Inferior parietal cortex (tissue), 1 donor: ENCODE results near the gene MYH10.

Source experiments
- DNase-seq: peaks from one replicate; pipeline ENCODE4 v3.0.0-alpha.2; 2016; ENCODE audit errors: extremely low spot score

The MYH10 gene

GRCh38 chr17:8609910-8610309 lies 20.6 kb downstream of the MYH10 start:
- DNase-seq, result no peak

GRCh38 chr17:8608001-8608400 lies 22.5 kb downstream of the MYH10 start:
- no peak for DNase-seq

GRCh38 chr17:8606401-8606800 lies 24.1 kb downstream of the MYH10 start:
- DNase-seq, result no peak

- no peak for DNase-seq
Observed at GRCh38 chr17:8602679-8603078, 27.8 kb downstream of the MYH10 start.

GRCh38 chr17:8599351-8600011 lies 31.0 kb downstream of the MYH10 start:
- no peak for DNase-seq

GRCh38 chr17:8598913-8599312 lies 31.6 kb downstream of the MYH10 start:
- DNase-seq, result no peak

- no peak for DNase-seq
Observed at GRCh38 chr17:8593830-8594229, 36.7 kb downstream of the MYH10 start.

- no peak for DNase-seq
Observed at GRCh38 chr17:8593276-8593675, 37.2 kb downstream of the MYH10 start.

GRCh38 chr17:8588877-8589554 lies 41.5 kb downstream of the MYH10 start:
- DNase-seq, result no peak

- DNase-seq, result no peak
Observed at GRCh38 chr17:8586766-8587165, 43.8 kb downstream of the MYH10 start.

GRCh38 chr17:8585911-8586310 lies 44.6 kb downstream of the MYH10 start:
- DNase-seq, result no peak

GRCh38 chr17:8583954-8584353 lies 46.6 kb downstream of the MYH10 start:
- no peak for DNase-seq

- DNase-seq, result no peak
Observed at GRCh38 chr17:8580952-8581658, 49.4 kb downstream of the MYH10 start.

GRCh38 chr17:8577868-8578267 lies 52.7 kb downstream of the MYH10 start:
- DNase-seq, result no peak

GRCh38 chr17:8576559-8577294 lies 53.8 kb downstream of the MYH10 start:
- no peak for DNase-seq

- no peak for DNase-seq
Observed at GRCh38 chr17:8574687-8575086, 55.8 kb downstream of the MYH10 start.

GRCh38 chr17:8572764-8573163 lies 57.8 kb downstream of the MYH10 start:
- DNase-seq, result no peak

GRCh38 chr17:8563981-8564602 lies 66.4 kb downstream of the MYH10 start:
- DNase-seq, result no peak

- DNase-seq, result no peak
Observed at GRCh38 chr17:8563024-8563776, 67.3 kb downstream of the MYH10 start.

GRCh38 chr17:8558144-8558543 lies 72.4 kb downstream of the MYH10 start:
- no peak for DNase-seq

GRCh38 chr17:8557176-8557806 lies 73.2 kb downstream of the MYH10 start:
- no peak for DNase-seq
